Stimulated activated CD4-positive, alpha-beta T cell treated with anti-CD3 and anti-CD28 coated beads, Interleukin-1b, Interleukin-23, amount 100 ng/mL, for 4 hours (primary cell): Measurements from ENCODE around the gene IL6.
"Not testable (repeated sequence)": the region's sequence is repeated elsewhere in the genome, so short reads cannot be mapped to it uniquely, and the experiment has no call there.

Experiments
- DNase-seq, 2 donors: peaks; one replicate each; pipeline ENCODE4 v3.0.0-alpha.2; 2020; ENCODE audit warnings: low read depth in 2 of 2

IL6 gene

DNA sequence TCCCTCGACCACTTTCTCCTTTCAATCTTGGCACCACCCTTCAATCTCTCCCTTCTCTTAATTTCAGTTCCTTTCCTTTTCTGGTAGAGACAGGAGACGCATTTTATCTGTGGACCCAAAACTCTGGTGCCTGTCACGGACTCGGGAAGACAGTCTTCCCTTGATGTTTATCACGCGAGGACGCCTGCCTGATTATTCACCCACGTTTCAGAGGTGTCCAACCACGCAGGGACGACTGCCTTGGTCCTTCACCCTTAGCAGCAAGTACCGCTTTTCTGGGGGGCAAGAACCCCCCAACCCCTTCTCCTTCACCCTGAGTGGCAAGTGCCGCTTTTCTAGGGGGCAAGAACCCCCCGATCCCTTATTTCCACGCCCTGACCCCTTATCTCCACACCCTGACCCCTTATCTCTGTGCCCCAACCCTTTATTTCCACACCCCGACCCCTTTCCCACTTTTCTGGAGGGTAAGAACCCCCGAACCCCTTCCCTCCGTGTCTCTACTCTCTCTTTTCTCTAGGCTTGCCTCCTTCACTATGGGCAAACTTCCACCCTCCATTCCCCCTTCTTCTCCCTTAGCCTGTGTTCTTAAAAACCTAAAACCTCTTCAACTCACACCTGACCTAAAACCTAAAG lies 22.9 kb upstream of the IL6 start:
- not testable (repeated sequence) for DNase-seq

DNA sequence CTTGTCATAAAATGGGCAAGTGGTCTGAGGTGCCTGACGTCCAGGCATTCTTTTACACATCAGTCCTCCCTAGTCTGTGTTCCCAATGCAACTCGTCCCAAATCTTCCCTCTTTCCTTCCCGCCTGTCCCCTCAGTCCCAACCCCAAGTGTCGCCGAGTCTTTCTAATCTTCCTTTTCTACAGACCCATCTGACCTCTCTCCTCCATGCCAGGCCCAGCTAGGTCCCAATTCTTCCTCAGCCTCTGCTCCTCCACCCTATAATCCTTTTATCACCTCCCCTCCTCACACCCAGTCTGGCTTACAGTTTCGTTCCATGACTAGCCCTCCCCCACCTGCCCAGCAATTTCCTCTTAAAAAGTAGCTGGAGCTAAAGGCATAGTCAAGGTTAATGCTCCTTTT lies 22.3 kb upstream of the IL6 start:
- DNase-seq: not testable (repeated sequence)

DNA sequence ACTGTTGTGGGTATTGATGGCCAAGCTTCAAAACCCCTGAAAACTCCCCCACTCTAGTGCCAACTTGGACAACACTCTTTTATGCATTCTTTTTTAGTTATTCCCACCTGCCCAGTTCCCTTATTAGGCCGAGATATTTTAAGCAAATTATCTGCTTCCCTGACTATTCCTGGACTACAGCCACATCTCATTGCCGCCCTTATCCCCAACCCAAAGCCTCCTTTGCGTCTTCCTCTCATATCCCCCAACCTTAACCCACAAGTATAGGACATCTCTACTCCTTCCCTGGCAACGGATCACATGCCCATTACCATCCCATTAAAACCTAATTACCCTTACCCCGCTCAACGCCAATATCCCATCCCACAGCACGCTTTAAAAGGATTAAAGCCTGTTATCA lies 21.1 kb upstream of the IL6 start:
- not testable (repeated sequence) for DNase-seq

DNA sequence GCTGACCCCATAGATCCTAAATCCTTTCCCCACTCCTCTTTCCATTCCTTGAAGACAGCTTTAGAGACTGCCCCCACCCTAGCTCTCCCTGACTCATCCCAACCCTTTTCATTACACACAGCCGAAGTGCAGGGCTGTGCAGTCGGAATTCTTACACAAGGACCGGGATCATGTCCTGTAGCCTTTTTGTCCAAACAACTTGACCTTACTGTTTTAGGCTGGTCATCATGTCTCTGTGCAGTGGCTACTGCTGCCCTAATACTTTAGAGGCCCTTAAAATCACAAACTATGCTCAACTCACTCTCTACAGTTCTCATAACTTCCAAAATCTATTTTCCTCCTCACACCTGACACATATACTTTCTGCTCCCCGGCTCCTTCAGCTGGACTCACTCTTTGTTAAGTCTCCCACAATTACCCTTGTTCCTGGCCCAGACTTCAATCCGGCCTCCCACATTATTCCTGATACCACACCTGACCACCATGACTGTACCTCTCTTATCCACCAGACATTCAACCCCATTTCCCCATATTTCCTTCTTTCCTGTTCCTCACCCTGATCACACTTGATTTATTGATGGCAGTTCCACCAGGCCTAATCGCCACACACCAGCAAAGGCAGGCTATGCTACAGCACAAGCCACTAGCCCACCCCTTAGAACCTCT lies 19.8 kb upstream of the IL6 start:
- not testable (repeated sequence) for DNase-seq

DNA sequence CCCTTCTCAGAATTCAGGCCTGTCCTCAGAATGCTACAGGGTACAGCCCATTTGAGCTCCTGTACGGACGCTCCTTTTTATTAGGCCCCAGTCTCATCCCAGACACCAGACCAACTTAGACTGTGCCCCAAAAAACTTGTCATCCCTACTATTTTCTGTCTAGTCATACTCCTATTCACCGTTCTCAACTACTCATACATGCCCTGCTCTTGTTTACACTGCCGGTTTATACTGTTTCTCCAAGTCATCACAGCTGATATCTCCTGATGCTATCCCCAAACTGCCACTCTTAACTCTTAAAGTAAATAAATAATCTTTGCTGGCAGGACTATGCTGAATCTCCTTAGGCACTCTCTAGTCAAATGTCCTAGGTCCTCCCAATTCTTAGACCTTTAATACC lies 18.8 kb upstream of the IL6 start:
- not testable (repeated sequence) for DNase-seq

DNA sequence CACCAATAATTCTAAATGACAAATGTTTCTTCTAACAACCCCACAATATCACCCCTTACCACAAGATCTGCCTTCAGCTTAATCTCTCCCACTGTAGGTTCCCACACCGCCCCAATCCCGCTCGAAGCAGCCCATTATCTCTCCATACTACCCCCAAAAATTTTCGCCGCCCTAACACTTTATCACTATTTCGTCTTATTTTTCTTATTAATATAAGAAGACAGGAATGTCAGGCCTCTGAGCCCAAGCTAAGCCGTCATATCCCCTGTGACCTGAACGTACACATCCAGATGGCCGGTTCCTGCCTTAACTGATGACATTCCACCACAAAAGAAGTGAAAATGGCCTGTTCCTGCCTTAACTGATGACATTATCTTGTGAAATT lies 18.3 kb upstream of the IL6 start:
- DNase-seq: not testable (repeated sequence)

DNA sequence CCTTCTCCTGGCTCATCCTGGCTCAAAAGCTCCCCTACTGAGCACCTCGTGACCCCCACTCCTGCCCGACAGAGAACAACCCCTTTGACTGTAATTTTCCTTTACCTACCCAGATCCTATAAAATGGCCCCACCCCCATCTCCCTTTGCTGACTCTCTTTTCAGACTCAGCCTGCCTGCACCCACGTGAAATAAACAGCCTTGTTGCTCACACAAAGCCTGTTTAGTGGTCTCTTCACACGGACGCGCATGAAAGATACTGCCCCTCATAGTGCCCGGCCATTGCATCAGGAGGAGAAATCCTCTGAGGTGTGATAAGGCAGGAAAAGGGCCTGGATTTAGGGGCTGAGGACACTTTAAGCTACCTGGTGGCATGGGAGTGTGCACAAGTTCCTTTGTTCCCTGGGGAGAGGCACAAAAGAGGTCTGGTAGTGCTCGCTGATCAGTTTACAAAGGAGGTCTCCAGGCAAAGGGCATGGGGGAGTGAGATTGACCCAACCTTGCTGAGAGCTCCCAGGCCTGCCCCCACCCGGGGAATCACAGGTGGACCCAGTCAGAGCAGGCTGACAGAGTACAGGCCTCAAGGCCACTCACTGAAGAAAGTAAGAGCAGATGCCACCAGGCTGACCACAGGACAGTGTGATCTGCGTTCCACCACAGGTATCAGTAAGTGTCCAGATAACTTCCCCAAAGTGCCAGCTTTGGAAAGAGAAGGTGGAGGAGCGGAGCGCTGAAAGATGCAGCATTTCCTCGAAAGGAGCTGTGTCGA lies 17.8 kb upstream of the IL6 start:
- not testable (repeated sequence) for DNase-seq

DNA sequence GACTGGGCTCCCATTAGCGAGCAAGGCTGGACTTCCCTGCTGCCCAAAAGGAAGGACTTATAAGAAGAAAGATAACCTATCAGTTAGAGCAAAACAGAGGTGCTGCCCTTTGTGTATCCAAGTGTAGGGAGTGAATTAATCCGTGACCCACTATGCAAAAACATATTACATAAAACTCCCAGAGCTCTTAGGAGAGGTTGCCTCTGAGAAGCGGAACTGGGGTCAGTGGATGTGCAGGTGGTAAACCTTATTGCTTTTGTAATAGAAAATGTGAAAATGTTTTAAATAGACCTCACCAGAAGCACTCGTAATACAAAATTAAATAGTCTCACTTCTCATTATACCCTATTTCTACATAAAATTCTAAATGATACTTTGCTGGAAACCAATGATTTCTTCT lies 17.1 kb upstream of the IL6 start:
- DNase-seq: no peak

DNA sequence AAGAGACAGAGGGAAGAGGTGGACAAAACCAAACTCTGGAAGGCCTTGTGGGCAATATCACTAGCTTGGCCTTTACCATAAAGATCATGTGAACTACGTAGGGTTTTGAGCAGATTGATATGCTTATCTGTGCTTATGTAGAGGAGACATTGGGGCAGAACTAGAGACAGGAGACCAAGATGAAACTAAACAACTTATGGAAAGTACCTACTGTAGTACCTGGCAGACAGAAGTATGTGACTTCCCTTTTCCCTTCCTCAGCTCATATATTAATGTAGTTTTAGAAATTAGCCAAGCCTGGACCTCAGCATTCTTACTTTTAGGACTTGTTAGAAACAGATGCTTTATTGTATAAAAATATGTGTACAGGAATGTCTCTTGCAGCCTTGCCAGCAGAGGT lies 14.0 kb upstream of the IL6 start:
- DNase-seq: no peak

DNA sequence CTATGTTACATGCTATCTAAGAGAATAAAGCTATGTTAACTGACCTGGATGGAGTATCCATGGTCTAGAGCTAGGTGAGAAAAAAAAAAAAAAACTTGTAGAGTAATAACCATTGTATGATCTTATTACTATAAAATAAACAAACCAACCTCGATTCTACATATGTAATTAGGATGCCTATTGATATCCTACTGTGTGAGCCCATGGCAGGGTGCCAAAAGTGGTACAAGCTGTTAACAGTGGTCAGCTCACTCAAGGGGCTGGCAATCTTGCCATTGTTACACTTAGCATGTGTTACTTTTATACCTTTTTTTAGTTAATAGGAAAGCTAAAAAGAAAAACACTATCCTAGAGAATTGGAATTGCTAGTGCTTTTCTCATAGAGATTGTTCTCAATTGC lies 13.5 kb upstream of the IL6 start:
- no peak for DNase-seq

DNA sequence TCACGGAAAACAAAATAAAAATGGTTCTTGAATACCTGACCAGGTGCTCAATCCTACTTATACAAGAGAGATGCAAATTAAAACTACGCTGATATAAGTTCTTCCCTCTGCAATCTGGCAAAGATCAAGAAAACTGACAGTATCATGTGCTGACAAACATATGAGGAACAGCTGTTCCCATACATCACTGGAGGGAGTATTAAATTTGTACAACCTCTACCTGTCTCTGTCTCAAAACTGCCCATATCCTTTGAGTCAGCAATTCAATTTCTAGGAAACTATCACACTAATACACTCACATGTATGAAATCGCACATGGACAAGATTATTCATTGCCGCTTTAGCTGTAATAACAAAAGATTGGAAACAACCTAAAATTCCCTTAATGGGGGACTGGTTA lies 11.0 kb upstream of the IL6 start:
- no peak for DNase-seq

DNA sequence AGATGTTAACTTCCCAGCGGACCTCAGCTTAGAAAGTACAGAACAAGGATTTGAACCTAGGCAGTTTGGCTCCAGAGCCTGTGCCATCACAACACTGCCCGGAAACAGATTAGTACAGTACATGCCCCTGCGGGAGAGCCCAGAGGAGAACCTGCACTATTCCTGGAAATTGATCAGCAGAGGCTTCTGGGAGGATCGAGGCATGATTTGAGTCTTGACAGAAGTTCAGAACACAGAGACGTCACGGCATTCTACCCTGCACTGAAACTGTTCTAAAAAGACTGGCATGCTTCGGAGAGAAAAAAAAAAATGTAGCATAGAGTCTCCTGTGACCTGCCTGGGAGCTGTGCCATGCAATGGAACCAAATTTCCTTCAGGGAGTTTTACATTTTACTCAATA lies 9.2 kb upstream of the IL6 start:
- no peak for DNase-seq

DNA sequence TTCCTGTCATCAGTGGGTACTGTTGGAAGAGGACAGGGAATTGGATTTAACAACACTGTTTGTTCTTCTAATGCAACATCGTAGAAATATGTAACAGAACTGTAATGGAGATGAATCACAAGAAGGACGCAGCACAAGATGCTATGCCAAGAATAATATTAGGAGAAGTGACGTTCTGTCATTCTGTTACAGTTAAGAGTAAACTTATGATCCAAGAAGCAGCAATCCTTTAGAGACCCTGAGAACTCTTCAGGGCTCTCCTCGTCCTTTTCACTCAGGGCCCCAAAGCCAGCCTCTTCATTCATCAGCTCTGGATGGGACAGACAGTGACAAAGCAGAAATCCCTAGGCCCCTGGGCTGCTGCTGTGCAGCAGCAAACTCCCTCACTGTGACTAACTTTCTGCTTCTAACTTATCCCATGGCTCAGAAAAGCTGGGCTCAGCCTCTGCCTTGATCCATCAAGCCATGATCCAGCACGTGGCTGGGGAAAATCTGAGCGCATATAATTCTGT lies 8.7 kb upstream of the IL6 start:
- DNase-seq: no peak

DNA sequence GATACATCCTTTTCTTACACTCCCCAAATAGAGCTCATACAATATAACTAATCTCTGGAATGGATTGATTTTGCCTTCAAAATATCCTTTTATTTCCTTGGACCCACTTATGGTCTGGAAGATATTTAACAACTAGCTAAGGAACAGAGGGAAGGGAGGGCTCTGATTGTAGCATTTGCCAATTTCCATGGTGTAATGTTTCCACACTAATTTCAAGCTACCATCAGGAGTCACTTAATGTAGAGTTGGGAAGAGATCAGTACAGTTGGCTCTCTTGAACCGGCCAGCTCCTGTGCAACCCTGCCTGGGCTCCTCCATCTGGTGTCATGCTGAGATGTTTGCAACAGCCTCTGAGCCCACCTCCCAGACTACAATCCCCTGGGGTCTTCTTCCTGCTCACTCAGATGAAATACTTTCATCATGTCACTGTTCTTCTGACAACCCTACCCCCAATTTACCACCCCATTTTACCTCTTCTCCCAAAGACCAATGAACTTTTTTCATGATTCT lies 8.0 kb upstream of the IL6 start:
- no peak for DNase-seq

DNA sequence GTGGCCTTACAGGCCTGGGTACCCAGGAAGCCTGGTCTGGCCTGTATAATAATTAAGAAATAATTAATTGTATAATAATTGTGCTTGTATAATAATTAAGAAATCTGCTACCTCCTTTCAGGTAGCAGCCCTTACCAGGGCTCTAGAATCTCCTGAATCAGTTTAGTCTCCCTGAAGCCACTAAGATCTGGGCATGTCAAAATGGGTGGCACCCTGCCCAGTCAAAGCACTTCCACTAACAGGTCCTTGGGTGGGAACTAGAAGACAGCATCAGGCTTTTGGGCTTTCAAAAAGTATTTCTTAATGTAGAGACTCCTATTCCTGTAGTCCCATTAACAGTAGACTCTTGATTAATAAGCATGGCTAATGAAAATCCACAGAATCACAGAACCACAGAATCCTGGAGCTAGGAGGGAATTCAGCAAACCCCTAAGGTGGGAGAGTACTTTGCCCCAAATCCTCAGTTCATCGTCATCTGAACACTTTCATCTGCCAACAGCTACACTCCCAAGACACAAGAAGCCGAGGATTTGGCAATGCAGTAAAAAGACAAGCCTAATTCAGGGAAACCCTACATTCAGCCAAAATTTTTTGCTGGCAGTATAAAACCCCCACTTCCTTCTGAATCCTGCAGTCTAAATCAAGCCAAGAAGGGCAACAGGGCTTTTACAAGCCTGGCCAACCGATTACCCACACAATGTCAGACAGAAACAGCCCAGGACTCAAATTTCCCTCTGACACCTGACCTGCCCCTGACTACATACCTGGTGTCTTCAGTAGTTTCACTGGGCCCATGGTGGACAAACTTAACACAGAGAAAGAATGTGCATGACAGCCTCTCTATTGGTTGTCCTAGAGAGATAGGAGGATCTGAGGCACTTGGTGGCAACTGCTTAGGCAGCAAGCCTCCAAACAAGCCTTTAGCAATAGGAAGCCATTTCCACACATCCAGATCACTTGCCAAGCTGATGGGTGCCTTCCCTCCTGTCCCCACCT lies 5.9 kb upstream of the IL6 start:
- no peak for DNase-seq

DNA sequence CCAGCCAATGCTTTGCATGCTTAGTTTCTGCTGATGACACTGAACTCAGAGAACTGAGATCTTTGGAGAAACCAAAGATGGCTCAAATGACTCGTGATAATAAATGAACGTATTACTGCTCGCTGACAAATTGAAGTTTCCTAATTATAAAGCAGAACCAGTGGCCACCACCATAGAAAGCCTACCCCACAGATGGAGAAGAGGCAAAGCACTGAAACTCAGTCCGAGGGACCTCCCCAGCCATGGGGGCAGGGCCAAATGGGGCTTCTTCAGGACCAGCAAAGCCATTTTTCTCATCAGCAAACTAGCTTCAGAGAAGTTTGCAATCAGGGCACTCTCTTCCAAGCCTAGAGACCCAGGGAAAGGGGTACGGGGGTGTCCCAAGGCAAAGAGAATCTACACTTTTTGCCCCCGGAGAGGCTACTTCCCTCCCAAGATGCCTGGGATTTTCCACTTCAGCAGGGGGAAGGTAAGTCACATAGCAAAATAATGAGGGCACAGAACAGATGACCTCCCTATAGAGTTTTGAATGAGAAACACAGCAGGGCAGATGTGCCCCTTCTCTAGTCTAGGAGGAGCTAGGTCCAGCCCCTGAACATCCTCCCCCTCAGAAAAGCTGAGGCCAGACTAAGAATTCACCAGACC lies 4.3 kb upstream of the IL6 start:
- no peak for DNase-seq

DNA sequence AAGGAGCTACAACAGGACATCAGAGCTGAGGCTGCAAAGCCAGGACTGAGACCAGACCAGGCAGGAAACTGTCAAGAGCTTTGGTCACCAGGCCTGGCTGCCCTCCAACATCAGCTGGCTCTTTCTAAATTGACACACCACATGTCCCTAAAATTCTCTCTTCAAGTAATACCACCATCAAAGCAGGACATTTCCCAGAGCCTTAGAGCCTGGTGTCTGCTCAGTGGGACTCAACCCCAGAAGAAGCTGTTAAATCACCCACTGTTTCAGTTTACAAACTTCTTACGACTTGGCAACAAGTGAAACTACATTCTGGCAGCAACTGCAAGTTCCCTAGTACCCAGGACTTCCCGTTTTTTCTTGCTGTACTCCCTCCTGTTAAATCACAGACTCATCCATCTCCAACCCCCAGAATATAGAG lies 3.8 kb upstream of the IL6 start:
- no peak for DNase-seq

DNA sequence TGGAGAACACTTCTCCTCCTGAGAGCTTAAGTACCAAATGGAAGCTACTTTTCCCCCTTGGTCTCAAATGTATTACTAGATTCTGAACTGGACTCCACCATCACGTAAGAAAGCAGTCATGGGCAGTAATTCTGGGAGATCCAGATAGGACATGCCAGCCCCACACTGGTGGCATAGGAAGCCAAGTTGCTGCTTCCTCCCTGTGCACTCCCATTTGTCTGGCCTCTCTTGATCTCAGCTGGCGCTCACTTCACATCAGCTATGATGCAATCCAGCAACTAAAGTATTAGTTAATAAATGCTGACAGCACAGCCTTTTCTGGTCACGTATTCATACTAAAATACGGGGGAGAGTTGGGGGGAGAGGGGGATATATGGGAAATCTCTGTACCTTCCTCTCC lies 3.4 kb upstream of the IL6 start:
- DNase-seq: no peak

DNA sequence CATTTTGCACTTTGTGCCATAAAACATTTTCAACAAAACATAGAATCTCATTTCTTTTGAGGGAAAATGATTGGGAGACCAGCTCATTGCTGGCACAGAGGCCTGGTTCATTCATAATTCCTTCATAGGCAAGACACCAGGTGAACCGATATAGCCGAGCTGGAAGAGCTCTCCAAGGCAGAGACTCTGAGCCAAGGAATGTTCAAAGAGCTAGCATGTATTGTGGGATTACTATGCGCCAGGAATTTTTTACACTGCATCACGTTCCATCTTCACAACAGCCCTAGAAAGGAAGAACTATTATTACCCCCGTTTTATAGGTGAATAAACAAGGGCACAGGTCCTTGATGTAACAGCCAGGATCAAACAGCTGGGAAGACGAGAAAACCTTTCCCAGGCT lies 2.1 kb upstream of the IL6 start:
- DNase-seq: no peak

DNA sequence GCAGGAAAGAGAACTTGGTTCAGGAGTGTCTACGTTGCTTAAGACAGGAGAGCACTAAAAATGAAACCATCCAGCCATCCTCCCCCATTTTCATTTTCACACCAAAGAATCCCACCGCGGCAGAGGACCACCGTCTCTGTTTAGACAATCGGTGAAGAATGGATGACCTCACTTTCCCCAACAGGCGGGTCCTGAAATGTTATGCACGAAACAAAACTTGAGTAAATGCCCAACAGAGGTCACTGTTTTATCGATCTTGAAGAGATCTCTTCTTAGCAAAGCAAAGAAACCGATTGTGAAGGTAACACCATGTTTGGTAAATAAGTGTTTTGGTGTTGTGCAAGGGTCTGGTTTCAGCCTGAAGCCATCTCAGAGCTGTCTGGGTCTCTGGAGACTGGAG lies 1.4 kb upstream of the IL6 start:
- DNase-seq: no peak

DNA sequence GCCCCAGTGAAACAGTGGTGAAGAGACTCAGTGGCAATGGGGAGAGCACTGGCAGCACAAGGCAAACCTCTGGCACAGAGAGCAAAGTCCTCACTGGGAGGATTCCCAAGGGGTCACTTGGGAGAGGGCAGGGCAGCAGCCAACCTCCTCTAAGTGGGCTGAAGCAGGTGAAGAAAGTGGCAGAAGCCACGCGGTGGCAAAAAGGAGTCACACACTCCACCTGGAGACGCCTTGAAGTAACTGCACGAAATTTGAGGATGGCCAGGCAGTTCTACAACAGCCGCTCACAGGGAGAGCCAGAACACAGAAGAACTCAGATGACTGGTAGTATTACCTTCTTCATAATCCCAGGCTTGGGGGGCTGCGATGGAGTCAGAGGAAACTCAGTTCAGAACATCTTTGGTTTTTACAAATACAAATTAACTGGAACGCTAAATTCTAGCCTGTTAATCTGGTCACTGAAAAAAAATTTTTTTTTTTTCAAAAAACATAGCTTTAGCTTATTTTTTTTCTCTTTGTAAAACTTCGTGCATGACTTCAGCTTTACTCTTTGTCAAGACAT lies 574 bp upstream of the IL6 start:
- DNase-seq: peak; percentile 28 to 32
